NCI-H748 (cell line): Measurements from ENCODE around the gene CAPN2.
"Not testable (repeated sequence)": the region's sequence is repeated elsewhere in the genome, so short reads cannot be mapped to it uniquely, and the experiment has no call there.

ENCODE experiments used
- DNase-seq: peaks from one replicate; lab custom pipeline; 2025; ENCODE audit not compliant: unreplicated experiment; lab: John Stamatoyannopoulos, UW

The CAPN2 gene

GRCh38 chr1:223784541-223784940 lies 72.2 kb downstream of the CAPN2 start:
- no peak for DNase-seq

GRCh38 chr1:223785808-223786207 lies 73.5 kb downstream of the CAPN2 start:
- DNase-seq: no peak

- no peak for DNase-seq
These were observed 76.5 kb downstream of the CAPN2 start for GRCh38 chr1:223788746-223789415.

- DNase-seq: no peak
These were observed 79.7 kb downstream of the CAPN2 start for GRCh38 chr1:223792046-223792445.

GRCh38 chr1:223793716-223794115 lies 81.4 kb downstream of the CAPN2 start:
- no peak for DNase-seq

- DNase-seq: no peak
These were observed 82.0 kb downstream of the CAPN2 start for GRCh38 chr1:223794136-223794880.

- DNase-seq: no peak
These were observed 83.9 kb downstream of the CAPN2 start for GRCh38 chr1:223796210-223796609.

- no peak for DNase-seq
These were observed 89.7 kb downstream of the CAPN2 start for GRCh38 chr1:223802032-223802431.

- DNase-seq: no peak
These were observed 90.3 kb downstream of the CAPN2 start for GRCh38 chr1:223802602-223803001.

GRCh38 chr1:223803211-223803610 lies 90.9 kb downstream of the CAPN2 start:
- no peak for DNase-seq

GRCh38 chr1:223809905-223810304 lies 97.6 kb downstream of the CAPN2 start:
- not testable (repeated sequence) for DNase-seq

- no peak for DNase-seq
These were observed 98.2 kb downstream of the CAPN2 start for GRCh38 chr1:223810586-223810985.

GRCh38 chr1:223811634-223812101 lies 99.3 kb downstream of the CAPN2 start:
- DNase-seq: peak; percentile 19

- DNase-seq: no peak
These were observed 101.3 kb downstream of the CAPN2 start for GRCh38 chr1:223813645-223814044.

- DNase-seq: no peak
These were observed 102.9 kb downstream of the CAPN2 start for GRCh38 chr1:223815020-223815853.

- no peak for DNase-seq
These were observed 103.5 kb downstream of the CAPN2 start for GRCh38 chr1:223815865-223816264.

- not testable (repeated sequence) for DNase-seq
These were observed 104.9 kb downstream of the CAPN2 start for GRCh38 chr1:223817265-223817664.

- DNase-seq: no peak
These were observed 107.6 kb downstream of the CAPN2 start for GRCh38 chr1:223819730-223820514.

- DNase-seq: no peak
These were observed 108.1 kb downstream of the CAPN2 start for GRCh38 chr1:223820515-223820858.

GRCh38 chr1:223820971-223821370 lies 108.6 kb downstream of the CAPN2 start:
- no peak for DNase-seq

- no peak for DNase-seq
These were observed 111.9 kb downstream of the CAPN2 start for GRCh38 chr1:223824287-223824686.
